ENCODE data around the gene FRMD4A.

The FRMD4A gene

GRCh38 chr10:13681960-13682359, 648.8 kb downstream of the FRMD4A start:
- no peak for DNase-seq

GRCh38 chr10:13681528-13681927, 649.2 kb downstream of the FRMD4A start:
- DNase-seq, result no peak

GRCh38 chr10:13681095-13681494, 649.6 kb downstream of the FRMD4A start:
- no peak for DNase-seq

- DNase-seq, result no peak
These were observed 652.5 kb downstream of the FRMD4A start for GRCh38 chr10:13678101-13678843.

GRCh38 chr10:13674645-13675588, 655.8 kb downstream of the FRMD4A start:
- no peak for DNase-seq

- no peak for DNase-seq
These were observed 657.6 kb downstream of the FRMD4A start for GRCh38 chr10:13673156-13673555.

GRCh38 chr10:13672548-13672947, 658.2 kb downstream of the FRMD4A start:
- no peak for DNase-seq

- DNase-seq, result no peak
These were observed 658.8 kb downstream of the FRMD4A start for GRCh38 chr10:13671904-13672303.

GRCh38 chr10:13670311-13670710, 660.4 kb downstream of the FRMD4A start:
- no peak for DNase-seq

- DNase-seq, result no peak
These were observed 660.8 kb downstream of the FRMD4A start for GRCh38 chr10:13669901-13670300.

- no peak for DNase-seq
These were observed 661.4 kb downstream of the FRMD4A start for GRCh38 chr10:13669182-13669855.

- no peak for DNase-seq
These were observed 662.6 kb downstream of the FRMD4A start for GRCh38 chr10:13668126-13668525.

GRCh38 chr10:13665516-13666262, 665.0 kb downstream of the FRMD4A start:
- DNase-seq, result no peak

- no peak for DNase-seq
These were observed 669.5 kb downstream of the FRMD4A start for GRCh38 chr10:13661256-13661655.

- DNase-seq, result no peak
These were observed 670.2 kb downstream of the FRMD4A start for GRCh38 chr10:13660551-13660920.

GRCh38 chr10:13659887-13660550, 670.7 kb downstream of the FRMD4A start:
- DNase-seq, result no peak

- DNase-seq, result no peak
These were observed 671.6 kb downstream of the FRMD4A start for GRCh38 chr10:13658871-13659685.

GRCh38 chr10:13658264-13658663, 672.5 kb downstream of the FRMD4A start:
- no peak for DNase-seq

GRCh38 chr10:13657101-13657680, 673.5 kb downstream of the FRMD4A start:
- DNase-seq, result no peak

GRCh38 chr10:13656337-13657100, 674.2 kb downstream of the FRMD4A start:
- no peak for DNase-seq
